Esophagus squamous epithelium (tissue), 4 donors: Measurements from ENCODE around the gene CDH13. TPM values are rescaled to one million over a fixed set of nuclear protein-coding genes. Genes with fewer than 3 reads are reported as not detected.

Source experiments
- small RNA-seq, 4 donors: library from RNA; depleted of rRNA; stranded (forward); fragments of <200 nt; gene quantifications; one replicate each; pipeline ENCODE3, GENCODE V24; 2016
- total RNA-seq, 4 donors: library from RNA; depleted of rRNA; stranded (reverse); fragments of >200 nt; gene quantifications; one replicate each; pipeline ENCODE4 v1.1.0, GENCODE V29; 2016

CDH13 gene
- total RNA-seq, 4 donors from 2014 or later, result 6.9 to 31.9 (median 21.1) TPM

Small RNA genes lying within 50 kb of the gene (small RNA-seq; reads per million reads assigned to genes)
- gene AC099506.2 (0 to 0.30 (median 0) reads per million in 4 donors), gene MIR3182 (0 reads per million in 4 donors), gene MIR8058 (0 reads per million in 4 donors)
